ENCODE data around the gene ADAM12.

GRCh38 chr10:126021833-126022500 is 366.3 kb downstream of the ADAM12 start:
- TF ChIP-seq CTCF (IDR thresholded peaks at IDR 0.05) (no peak), POLR2A (IDR thresholded peaks at IDR 0.05) (no peak), POLR2AphosphoS5 (IDR thresholded peaks at IDR 0.05; ENCODE audit: insufficient read depth in 1 of 2, low read depth in 1 of 2) (no peak)
